Peyer's patch (tissue), 4 donors: ENCODE measurements around the gene MARCHF2. TPM values are rescaled to one million over a fixed set of nuclear protein-coding genes. Genes with fewer than 3 reads are reported as not detected.
"Not testable (repeated sequence)": the region's sequence is repeated elsewhere in the genome, so short reads cannot be mapped to it uniquely, and the experiment has no call there.

Experiments
- DNase-seq, 3 donors: peaks; one replicate each; pipeline ENCODE4 v3.0.0-alpha.2; 2017 to 2019
- H3K27ac ChIP-seq, 4 donors: fragments of 200-600 bp; sonication (generic); one replicate each; pipeline ENCODE4 v1.5.1; 2016 to 2019
- H3K27me3 ChIP-seq, 2 donors: fragments of 200-600 bp; sonication (generic); one replicate each; pipeline ENCODE4 v1.5.1; 2019
- H3K36me3 ChIP-seq, 3 donors: fragments of 200-600 bp; sonication (generic); one replicate each; pipeline ENCODE4 v1.5.1; 2016 to 2019
- H3K4me1 ChIP-seq, 4 donors: fragments of 200-600 bp; sonication (generic); one replicate each; pipeline ENCODE4 v1.5.1; 2016 to 2019
- H3K4me3 ChIP-seq, 4 donors: fragments of 200-600 bp; sonication (generic); 1 replicate in 3 of 4; 2 replicates in 1 of 4; pipeline ENCODE4 v1.5.1; 2016 to 2019; ENCODE audit warnings: mild to moderate bottlenecking in 1 of 4
- H3K9me3 ChIP-seq, 4 donors: fragments of 200-600 bp; sonication (generic); one replicate each; pipeline ENCODE4 v1.5.1; 2016 to 2019; ENCODE audit warnings: mild to moderate bottlenecking in 1 of 4
- POLR2A ChIP-seq, 2 donors: fragments of 450-650 bp; IDR thresholded peaks; one replicate each; pipeline ENCODE4 v1.5.1; 2017; ENCODE audit warnings: antibody characterized with exemption in 2 of 2, mild to moderate bottlenecking in 2 of 2, moderate library complexity in 2 of 2
- total RNA-seq, 4 donors: library from RNA; depleted of rRNA; stranded (reverse); fragments of >200 nt; gene quantifications; one replicate each; pipeline ENCODE4 v1.1.0, GENCODE V29; 2016
- TF ChIP-seq, protein P1 (sequence below), 6 experiments: fragments of 450-650 bp in 4 of 6; fragments of 200-600 bp in 2 of 6; sonication (generic) in 1 of 6; IDR thresholded peaks; one replicate each; pipeline ENCODE4 v1.5.1; 2017 to 2019; ENCODE audit warnings: antibody characterized with exemption in 6 of 6, mild to moderate bottlenecking in 3 of 6, moderate library complexity in 1 of 6

The MARCHF2 gene
- total RNA-seq, 4 donors from 2014 or later = 53.5 to 97.4 (median 68.9) TPM

DNA sequence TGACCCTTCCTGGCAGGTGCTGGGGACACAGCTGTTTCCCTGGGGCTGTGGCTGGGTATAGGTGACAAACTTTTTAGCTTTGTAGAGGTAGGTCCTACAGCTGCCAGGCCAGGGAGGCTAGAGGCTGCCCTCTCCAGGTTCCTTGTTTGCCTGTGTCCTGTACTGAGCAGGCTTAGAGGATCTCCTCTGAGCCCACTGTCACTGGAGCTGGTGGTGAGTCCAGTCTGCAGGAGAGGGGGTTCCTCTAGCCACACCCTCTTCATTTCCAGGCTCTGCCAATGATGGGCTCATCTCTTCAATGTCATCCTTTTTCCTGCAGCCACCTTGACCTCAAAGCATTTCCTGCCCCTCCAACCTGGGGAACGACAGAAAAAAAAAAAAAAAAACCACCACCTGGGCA is 35.5 kb upstream of the MARCHF2 start:
- Histone ChIP-seq H3K27ac (no peak overlapping the region), H3K27me3 (no peaks in the 10 kb centered on the region), H3K4me1 (no peaks in the 10 kb centered on the region), H3K36me3 (peaks cover 0 to 9% (median 0%) of the 10 kb centered on the region in 3 donors), H3K4me3 (no peak overlapping the region), H3K9me3 (no peaks in the 10 kb centered on the region)
- TF ChIP-seq POLR2A (IDR thresholded peaks at IDR 0.05) = no peak
- TF ChIP-seq, protein P1, sequence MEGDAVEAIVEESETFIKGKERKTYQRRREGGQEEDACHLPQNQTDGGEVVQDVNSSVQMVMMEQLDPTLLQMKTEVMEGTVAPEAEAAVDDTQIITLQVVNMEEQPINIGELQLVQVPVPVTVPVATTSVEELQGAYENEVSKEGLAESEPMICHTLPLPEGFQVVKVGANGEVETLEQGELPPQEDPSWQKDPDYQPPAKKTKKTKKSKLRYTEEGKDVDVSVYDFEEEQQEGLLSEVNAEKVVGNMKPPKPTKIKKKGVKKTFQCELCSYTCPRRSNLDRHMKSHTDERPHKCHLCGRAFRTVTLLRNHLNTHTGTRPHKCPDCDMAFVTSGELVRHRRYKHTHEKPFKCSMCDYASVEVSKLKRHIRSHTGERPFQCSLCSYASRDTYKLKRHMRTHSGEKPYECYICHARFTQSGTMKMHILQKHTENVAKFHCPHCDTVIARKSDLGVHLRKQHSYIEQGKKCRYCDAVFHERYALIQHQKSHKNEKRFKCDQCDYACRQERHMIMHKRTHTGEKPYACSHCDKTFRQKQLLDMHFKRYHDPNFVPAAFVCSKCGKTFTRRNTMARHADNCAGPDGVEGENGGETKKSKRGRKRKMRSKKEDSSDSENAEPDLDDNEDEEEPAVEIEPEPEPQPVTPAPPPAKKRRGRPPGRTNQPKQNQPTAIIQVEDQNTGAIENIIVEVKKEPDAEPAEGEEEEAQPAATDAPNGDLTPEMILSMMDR (IDR thresholded peaks at IDR 0.05) = no peak
- peak in 1 of 3 donors; percentile 8 for DNase-seq

DNA sequence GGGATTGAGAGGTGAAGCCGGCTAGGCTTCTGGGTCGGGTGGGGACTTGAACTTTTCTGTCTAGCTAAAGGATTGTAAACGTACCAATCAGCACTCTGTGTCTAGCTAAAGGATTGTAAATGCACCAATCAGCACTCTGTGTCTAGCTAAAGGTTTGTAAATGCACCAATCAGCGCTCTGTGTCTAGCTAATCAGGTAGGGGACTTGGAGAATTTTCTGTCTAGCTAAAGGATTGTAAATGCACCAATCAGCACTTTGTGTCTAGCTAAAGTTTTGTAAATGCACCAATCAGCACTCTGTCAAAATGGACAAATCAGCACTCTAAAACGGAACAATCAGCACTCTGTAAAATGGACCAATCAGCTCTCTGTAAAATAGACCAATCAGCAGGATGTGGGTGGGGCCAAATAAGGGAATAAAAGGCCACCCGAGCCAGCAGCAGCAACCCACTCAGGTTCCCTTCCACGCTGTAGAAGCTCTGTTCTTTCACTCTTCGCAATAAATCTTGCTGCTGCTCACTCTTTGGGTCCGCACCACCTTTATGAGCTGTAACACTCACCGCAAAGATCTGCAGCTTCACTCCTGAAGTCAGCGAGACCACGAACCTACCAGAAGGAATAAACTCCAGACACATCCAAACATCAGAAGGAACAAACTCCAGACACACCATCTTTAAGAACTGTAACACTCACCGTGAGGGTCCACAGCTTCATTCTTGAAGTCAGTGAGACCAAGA is 33.8 kb upstream of the MARCHF2 start:
- not testable (repeated sequence) for H3K27ac ChIP-seq, H3K27me3 ChIP-seq, H3K9me3 ChIP-seq, H3K36me3 ChIP-seq, H3K4me1 ChIP-seq, DNase-seq, H3K4me3 ChIP-seq

- DNase-seq, H3K9me3 ChIP-seq, H3K4me3 ChIP-seq, H3K4me1 ChIP-seq, H3K27me3 ChIP-seq, H3K36me3 ChIP-seq, H3K27ac ChIP-seq: not testable (repeated sequence)
These were observed 28.5 kb upstream of the MARCHF2 start for GRCh38 chr19:8384569-8384968.

GRCh38 chr19:8385103-8385502 is 28.0 kb upstream of the MARCHF2 start:
- not testable (repeated sequence) for H3K27ac ChIP-seq, H3K4me1 ChIP-seq, DNase-seq, H3K36me3 ChIP-seq, H3K4me3 ChIP-seq, H3K27me3 ChIP-seq, H3K9me3 ChIP-seq

DNA sequence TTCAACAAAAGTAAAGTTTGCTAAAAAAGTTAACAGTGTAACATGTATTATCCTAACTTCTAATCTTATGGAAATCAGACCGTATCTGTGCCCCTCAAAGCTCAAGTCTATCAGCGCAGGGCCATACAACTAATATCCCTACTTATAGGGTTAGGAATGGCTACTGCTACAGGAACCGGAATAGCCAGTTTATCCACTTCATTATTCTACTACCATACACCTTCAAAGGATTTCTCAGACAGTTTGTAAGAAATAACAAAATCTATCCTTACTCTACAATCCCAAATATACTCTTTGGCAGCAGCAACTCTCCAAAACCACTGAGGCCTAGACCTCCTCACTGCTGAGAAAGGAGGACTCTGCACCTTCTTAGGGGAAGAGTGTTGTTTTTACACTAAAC is 27.5 kb upstream of the MARCHF2 start:
- peak overlapping the region in 1 of 4 donors; percentile 3 for H3K27ac ChIP-seq
- H3K9me3 ChIP-seq, DNase-seq, H3K4me1 ChIP-seq, H3K4me3 ChIP-seq, H3K36me3 ChIP-seq, H3K27me3 ChIP-seq: not testable (repeated sequence)

DNA sequence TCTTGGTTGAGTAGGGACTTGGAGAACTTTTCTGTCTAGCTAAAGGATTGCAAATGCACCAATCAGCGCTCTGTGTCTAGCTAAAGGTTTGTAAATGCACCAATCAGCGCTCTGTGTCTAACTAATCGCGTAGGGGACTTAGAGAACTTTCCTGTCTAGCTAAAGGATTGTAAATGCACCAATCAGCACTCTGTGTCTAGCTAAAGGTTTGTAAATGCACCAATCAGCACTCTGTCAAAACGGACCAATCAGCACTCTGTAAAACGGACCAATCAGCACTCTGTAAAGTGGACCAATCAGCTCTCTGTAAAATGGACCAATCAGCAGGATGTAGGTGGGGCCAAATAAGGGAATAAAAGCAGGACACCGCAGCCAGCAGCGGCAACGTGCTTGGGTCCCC is 26.7 kb upstream of the MARCHF2 start:
- DNase-seq, H3K4me3 ChIP-seq, H3K36me3 ChIP-seq, H3K27me3 ChIP-seq, H3K9me3 ChIP-seq, H3K27ac ChIP-seq: not testable (repeated sequence)
- peaks cover 0 to 12% (median 3%) of the 10 kb centered on the region in 4 donors for H3K4me1 ChIP-seq

GRCh38 chr19:8386990-8387389 is 26.1 kb upstream of the MARCHF2 start:
- Histone ChIP-seq H3K36me3 (no peaks in the 10 kb centered on the region), H3K27me3 (no peaks in the 10 kb centered on the region), H3K27ac (no peak overlapping the region), H3K4me3 (no peak overlapping the region), H3K9me3 (peaks cover 0 to 3% (median 0%) of the 10 kb centered on the region in 4 donors), H3K4me1 (peaks cover 0 to 17% (median 4%) of the 10 kb centered on the region in 4 donors)
- DNase-seq = no peak
- no peak for TF ChIP-seq POLR2A (IDR thresholded peaks at IDR 0.05)
- TF ChIP-seq, protein P1 (IDR thresholded peaks at IDR 0.05) = no peak

DNA sequence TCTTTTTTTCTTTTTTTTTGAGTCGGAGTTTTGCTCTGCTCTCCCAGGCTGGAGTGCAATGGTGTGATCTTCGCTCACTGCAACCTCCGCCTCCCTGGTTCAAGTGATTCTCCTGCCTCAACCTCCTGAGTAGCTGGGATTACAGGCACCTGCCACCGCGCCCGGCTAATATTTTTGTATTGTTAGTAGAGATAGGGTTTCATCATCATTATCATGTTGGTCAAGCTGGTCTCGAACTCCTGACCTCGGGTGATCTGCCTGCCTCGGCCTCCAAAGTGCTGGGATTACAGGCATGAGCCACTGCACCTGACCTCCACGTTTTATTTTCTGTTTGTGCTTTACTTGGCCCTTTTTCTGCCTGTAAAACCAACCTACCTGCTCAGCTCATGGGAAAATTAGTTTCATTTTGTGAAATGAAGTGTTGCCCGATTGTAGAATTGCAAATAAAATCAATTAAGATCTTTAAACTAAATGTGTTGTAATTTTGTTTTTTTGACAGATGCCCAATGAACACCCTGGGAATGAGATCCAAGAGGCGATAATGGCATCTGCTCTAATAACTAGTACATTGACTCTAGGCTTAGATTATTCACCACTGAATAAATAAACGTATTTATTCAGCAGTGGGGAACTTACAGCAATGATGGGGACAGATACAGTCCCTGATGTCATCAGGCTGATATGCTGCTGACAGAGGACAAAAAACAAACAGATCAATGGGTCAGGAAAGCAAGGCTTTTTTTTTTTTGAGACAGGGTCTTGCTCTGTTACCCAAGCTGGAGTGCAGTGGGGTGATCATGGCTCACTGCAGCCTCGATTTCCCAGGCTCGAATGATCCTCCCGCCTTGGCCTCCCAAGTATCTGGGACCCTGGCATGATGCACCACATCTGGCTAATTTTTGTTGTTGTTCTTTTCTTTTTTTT is 25.2 kb upstream of the MARCHF2 start:
- H3K4me1 ChIP-seq = peaks cover 0 to 23% (median 4%) of the 10 kb centered on the region in 4 donors
- H3K27me3 ChIP-seq = no peaks in the 10 kb centered on the region
- no peak overlapping the region for H3K27ac ChIP-seq
- TF ChIP-seq POLR2A (IDR thresholded peaks at IDR 0.05) = no peak
- TF ChIP-seq, protein P1 (IDR thresholded peaks at IDR 0.05) = no peak
- no peak overlapping the region for H3K4me3 ChIP-seq
- peaks cover 0 to 3% (median 0%) of the 10 kb centered on the region in 4 donors for H3K9me3 ChIP-seq
- no peaks in the 10 kb centered on the region for H3K36me3 ChIP-seq
- no peak for DNase-seq
